Measurements from ENCODE around the gene TNMD. TPM values are rescaled to one million over a fixed set of nuclear protein-coding genes. Genes with fewer than 3 reads are reported as not detected.
A peak's percentile ranks its signal among the peaks of the same experiment; 100 is the strongest.

The TNMD gene
- total RNA-seq, 1 donor from 2014 or later, result not detected

DNA sequence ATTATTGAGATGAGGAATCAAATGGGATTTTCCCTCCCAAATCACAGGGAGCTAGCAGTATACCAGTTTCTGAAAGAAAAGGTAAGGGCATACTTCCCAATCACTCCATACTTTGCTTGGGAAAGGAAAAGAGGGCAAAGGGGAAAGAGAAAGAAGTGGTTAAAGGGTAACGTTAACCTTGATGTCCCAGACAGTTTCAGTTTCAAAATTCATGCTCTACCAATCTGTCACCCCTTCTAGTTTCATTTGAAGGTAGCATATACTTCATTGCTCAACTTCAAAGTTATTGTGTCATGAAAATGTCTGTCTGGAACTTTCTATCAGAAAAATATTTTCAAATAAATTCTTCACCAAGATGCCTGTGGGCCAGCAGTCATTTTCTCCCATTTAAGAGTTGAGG lies 16.0 kb downstream of the TNMD start:
- no peaks in the 10 kb centered on the region for H3K36me3 Mint-ChIP-seq (ENCODE audit: low read depth, unreplicated experiment)
- no peak overlapping the region for H3K4me3 Mint-ChIP-seq (ENCODE audit: unreplicated experiment)
- H3K4me1 Mint-ChIP-seq (ENCODE audit: unreplicated experiment), result peaks cover 7% of the 10 kb centered on the region
- no peak for DNase-seq (ENCODE audit: low spot score)
- TF ChIP-seq, protein P1, sequence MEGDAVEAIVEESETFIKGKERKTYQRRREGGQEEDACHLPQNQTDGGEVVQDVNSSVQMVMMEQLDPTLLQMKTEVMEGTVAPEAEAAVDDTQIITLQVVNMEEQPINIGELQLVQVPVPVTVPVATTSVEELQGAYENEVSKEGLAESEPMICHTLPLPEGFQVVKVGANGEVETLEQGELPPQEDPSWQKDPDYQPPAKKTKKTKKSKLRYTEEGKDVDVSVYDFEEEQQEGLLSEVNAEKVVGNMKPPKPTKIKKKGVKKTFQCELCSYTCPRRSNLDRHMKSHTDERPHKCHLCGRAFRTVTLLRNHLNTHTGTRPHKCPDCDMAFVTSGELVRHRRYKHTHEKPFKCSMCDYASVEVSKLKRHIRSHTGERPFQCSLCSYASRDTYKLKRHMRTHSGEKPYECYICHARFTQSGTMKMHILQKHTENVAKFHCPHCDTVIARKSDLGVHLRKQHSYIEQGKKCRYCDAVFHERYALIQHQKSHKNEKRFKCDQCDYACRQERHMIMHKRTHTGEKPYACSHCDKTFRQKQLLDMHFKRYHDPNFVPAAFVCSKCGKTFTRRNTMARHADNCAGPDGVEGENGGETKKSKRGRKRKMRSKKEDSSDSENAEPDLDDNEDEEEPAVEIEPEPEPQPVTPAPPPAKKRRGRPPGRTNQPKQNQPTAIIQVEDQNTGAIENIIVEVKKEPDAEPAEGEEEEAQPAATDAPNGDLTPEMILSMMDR (IDR thresholded peaks at IDR 0.05; ENCODE audit: unreplicated experiment), result no peak
- no peaks in the 10 kb centered on the region for H3K27me3 Mint-ChIP-seq (ENCODE audit: unreplicated experiment)
- H3K27ac Mint-ChIP-seq (ENCODE audit: unreplicated experiment), result no peak overlapping the region
- no peaks in the 10 kb centered on the region for H3K9me3 Mint-ChIP-seq (ENCODE audit: unreplicated experiment)

DNA sequence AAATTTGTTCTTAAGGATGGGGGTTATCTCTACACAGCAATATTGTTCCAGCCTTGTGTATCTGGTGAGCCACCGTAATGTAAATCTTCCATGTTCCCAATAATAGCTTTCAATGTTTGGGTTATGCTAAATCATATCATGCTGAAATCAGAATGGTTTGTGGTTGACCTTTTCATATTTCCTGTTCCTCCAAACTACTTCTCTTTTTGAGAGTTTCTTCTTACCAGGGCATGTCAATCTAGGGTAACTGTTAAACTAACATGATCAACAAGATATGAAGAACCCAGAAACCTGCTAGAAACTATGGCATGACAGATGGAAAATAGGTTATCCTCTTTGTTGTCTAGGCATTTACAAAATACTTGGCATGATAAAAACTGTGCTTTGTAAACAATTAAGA lies 22.0 kb downstream of the TNMD start:
- Mint-ChIP-seq H3K4me1 (ENCODE audit: unreplicated experiment) (peaks cover 7% of the 10 kb centered on the region), H3K36me3 (ENCODE audit: low read depth, unreplicated experiment) (no peaks in the 10 kb centered on the region), H3K27me3 (ENCODE audit: unreplicated experiment) (no peaks in the 10 kb centered on the region), H3K4me3 (ENCODE audit: unreplicated experiment) (no peak overlapping the region), H3K27ac (ENCODE audit: unreplicated experiment) (no peak overlapping the region), H3K9me3 (ENCODE audit: unreplicated experiment) (no peaks in the 10 kb centered on the region)
- TF ChIP-seq, protein P1 (IDR thresholded peaks at IDR 0.05; ENCODE audit: unreplicated experiment), result no peak
- DNase-seq (ENCODE audit: low spot score), result no peak

DNA sequence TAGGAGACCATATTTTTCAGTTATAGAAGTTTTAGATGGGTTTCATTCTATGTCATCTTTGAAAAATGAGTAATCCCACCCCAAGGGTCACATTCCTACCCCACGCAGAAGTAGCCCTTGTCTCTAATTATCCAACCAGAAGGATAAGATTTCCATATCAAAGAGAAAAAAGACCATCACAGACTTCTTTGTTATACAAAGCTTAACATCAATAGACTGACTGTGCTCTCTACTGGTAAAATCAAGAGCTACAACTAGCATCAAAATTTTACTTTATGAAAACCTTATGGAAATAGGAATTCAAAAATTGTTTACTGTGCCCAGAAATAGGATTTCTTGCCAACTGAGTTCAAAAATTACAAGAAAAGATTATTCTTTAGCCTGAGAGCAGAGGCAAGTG lies 24.9 kb downstream of the TNMD start:
- Mint-ChIP-seq H3K9me3 (ENCODE audit: unreplicated experiment) (no peaks in the 10 kb centered on the region), H3K4me3 (ENCODE audit: unreplicated experiment) (no peak overlapping the region), H3K27me3 (ENCODE audit: unreplicated experiment) (no peaks in the 10 kb centered on the region), H3K27ac (ENCODE audit: unreplicated experiment) (no peak overlapping the region), H3K4me1 (ENCODE audit: unreplicated experiment) (no peaks in the 10 kb centered on the region), H3K36me3 (ENCODE audit: low read depth, unreplicated experiment) (no peaks in the 10 kb centered on the region)
- TF ChIP-seq, protein P1 (IDR thresholded peaks at IDR 0.05; ENCODE audit: unreplicated experiment), result no peak
- no peak for DNase-seq (ENCODE audit: low spot score)

DNA sequence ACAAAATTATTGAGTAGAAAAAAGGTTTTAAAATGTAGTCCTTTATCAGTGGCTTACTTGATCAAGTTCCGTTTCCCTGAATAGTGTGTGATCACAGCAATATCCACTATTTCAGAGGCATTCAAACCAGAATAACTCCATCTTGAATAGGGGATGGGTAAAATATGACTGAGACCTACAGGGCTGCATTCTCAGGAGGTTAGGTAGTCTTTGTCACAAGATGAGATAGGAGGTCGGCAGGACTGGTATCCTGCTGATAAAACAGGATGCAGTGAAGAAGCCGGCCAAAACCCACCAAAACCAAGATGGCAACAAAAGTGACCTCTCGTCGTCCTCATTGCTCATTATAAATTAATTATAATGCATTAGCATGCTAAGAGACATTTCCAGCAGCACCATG lies 27.2 kb downstream of the TNMD start:
- Mint-ChIP-seq H3K27me3 (ENCODE audit: unreplicated experiment) (no peaks in the 10 kb centered on the region), H3K36me3 (ENCODE audit: low read depth, unreplicated experiment) (no peaks in the 10 kb centered on the region), H3K4me1 (ENCODE audit: unreplicated experiment) (no peaks in the 10 kb centered on the region), H3K27ac (ENCODE audit: unreplicated experiment) (no peak overlapping the region), H3K4me3 (ENCODE audit: unreplicated experiment) (no peak overlapping the region), H3K9me3 (ENCODE audit: unreplicated experiment) (no peaks in the 10 kb centered on the region)
- TF ChIP-seq, protein P1 (IDR thresholded peaks at IDR 0.05; ENCODE audit: unreplicated experiment), result no peak
- no peak for DNase-seq (ENCODE audit: low spot score)

DNA sequence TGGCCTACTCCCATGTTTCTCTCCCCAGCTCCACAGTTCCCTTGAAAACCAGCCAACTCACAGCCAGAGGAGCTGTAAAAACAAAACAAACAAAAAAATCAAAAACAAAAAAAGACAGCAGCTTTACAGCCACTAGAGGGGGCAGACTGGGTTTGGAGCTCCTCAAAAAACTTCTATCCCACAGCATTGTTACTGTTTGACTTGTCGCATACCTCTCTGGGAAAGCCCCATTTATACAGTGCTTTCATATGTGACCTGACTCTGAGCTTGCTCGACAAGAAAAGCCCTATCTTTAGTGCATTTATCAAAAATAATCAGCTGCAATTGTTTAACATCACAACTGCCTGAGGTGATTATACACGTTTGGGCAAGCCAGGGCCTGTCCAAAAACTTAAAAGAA lies 30.3 kb downstream of the TNMD start:
- TF ChIP-seq, protein P1 (IDR thresholded peaks at IDR 0.05; ENCODE audit: unreplicated experiment), result peak; percentile 46
- H3K9me3 Mint-ChIP-seq (ENCODE audit: unreplicated experiment), result no peaks in the 10 kb centered on the region

More for the DNA sequence above, 30.3 kb downstream of the TNMD start:
- H3K4me1 Mint-ChIP-seq (ENCODE audit: unreplicated experiment), result no peaks in the 10 kb centered on the region
- H3K27ac Mint-ChIP-seq (ENCODE audit: unreplicated experiment), result no peak overlapping the region
- no peak overlapping the region for H3K4me3 Mint-ChIP-seq (ENCODE audit: unreplicated experiment)
- no peaks in the 10 kb centered on the region for H3K36me3 Mint-ChIP-seq (ENCODE audit: low read depth, unreplicated experiment)
- peak; percentile 11 for DNase-seq (ENCODE audit: low spot score)
- no peaks in the 10 kb centered on the region for H3K27me3 Mint-ChIP-seq (ENCODE audit: unreplicated experiment)
